GM12875 (cell line): ENCODE data around the gene STAMBPL1.
"Not testable (repeated sequence)": the region's sequence is repeated elsewhere in the genome, so short reads cannot be mapped to it uniquely, and the experiment has no call there.

ENCODE experiments used
- H3K4me3 ChIP-seq: one replicate; pipeline ENCODE4 v1.5.1; 2011; ENCODE audit warnings: low read depth, low read length, control low read depth
- TF ChIP-seq, protein P1 (sequence below): IDR thresholded peaks from 2 replicates; pipeline ENCODE4 v1.5.1; 2011; ENCODE audit warnings: low read depth, mild to moderate bottlenecking, control low read depth, inconsistent platforms, low read length, moderate library complexity, borderline replicate concordance; ENCODE audit not compliant: insufficient read depth

The STAMBPL1 gene

DNA sequence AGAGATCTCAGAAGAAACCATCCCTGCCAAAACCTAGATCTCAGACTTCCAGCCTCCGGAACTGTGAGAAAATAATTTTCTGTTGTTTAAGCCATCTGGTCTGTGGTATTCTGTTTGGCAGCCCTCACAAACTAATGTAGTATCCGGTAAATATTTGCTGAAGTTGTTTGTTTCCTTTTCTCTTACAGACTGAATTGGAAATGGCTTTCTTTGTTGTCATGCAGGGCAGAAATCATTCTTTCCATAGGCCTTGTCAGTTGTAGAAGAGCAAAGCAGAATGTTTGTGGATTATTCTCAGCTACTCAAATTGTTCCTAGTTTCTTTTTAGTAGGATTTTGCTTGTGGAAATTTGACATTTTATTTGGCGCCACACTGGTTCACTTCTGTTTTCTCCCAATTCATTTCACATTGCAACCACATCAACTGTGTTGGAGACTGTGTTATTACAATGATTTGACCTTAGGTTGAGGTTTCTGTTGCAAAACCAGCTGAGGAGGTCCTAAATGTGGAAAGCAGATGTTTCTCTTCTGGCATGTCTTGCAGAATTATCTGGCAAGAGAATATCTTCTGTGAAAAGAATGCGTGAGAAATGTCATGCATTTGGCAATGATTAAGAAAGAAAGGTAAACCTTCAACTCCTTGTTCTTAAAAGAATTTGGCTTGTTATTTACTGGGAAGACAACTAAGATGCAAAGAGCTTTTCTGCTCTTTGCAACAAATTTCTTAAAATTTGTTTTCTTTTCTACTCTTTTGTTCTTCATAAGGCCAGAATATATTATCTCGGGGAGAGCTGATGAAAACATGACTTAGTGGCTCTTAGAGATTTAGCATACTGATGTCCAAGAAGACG is 46.7 kb downstream of the STAMBPL1 start:
- TF ChIP-seq, protein P1, sequence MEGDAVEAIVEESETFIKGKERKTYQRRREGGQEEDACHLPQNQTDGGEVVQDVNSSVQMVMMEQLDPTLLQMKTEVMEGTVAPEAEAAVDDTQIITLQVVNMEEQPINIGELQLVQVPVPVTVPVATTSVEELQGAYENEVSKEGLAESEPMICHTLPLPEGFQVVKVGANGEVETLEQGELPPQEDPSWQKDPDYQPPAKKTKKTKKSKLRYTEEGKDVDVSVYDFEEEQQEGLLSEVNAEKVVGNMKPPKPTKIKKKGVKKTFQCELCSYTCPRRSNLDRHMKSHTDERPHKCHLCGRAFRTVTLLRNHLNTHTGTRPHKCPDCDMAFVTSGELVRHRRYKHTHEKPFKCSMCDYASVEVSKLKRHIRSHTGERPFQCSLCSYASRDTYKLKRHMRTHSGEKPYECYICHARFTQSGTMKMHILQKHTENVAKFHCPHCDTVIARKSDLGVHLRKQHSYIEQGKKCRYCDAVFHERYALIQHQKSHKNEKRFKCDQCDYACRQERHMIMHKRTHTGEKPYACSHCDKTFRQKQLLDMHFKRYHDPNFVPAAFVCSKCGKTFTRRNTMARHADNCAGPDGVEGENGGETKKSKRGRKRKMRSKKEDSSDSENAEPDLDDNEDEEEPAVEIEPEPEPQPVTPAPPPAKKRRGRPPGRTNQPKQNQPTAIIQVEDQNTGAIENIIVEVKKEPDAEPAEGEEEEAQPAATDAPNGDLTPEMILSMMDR = no peak
- no peak overlapping the region for H3K4me3 ChIP-seq

DNA sequence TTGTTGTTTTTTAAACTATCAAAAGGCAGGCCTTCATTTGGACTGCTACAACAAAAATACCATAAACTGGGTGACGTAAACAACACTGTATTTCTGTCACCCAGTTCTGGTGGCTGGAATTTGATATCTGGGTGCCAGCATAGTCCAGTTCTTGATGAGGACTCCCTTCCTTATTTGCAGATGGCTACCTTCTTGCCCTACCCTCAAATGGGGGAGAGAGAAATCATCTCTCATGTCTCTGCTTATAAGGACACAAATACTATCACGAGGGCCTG is 47.3 kb downstream of the STAMBPL1 start:
- H3K4me3 ChIP-seq = no peak overlapping the region
- TF ChIP-seq, protein P1 = no peak

DNA sequence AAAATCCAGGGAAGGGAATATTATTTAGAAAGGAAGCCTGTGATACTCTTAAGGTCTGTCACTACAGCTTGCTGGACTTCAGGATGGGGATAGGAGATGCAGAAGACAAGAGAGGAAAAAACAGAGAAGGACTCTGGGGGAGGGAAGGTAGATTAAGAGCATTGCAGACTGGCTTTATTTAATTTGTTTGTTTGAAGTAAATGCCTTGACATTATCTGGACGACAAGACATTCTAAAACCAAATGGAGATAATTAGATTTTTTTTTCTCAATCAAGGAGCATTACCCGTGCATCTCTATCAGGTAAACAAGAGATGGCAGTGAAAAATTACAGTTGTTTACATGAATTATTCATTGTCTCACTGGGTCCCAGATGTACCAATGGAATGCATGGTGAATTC is 48.2 kb downstream of the STAMBPL1 start:
- TF ChIP-seq, protein P1 = no peak
- H3K4me3 ChIP-seq = no peak overlapping the region

DNA sequence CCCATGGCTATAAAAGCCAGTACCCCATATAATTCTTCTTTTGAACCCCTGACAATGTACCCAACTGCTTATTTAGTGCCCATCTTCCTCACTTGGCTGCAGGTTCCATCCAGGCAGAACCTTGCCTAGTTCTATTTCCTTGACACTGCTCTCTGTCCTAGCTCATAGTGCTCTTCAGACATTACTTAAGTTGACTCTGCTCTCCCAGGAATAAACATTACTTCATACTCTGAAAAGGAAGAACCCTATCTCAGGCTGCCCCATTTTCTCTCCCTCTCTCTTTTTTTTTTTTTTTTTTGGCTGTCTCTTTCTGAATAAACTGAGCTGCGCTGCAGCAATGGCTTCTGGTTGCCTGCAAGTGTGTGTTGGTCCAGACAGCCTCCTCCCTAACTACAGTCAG is 51.5 kb downstream of the STAMBPL1 start:
- TF ChIP-seq, protein P1 = no peak

DNA sequence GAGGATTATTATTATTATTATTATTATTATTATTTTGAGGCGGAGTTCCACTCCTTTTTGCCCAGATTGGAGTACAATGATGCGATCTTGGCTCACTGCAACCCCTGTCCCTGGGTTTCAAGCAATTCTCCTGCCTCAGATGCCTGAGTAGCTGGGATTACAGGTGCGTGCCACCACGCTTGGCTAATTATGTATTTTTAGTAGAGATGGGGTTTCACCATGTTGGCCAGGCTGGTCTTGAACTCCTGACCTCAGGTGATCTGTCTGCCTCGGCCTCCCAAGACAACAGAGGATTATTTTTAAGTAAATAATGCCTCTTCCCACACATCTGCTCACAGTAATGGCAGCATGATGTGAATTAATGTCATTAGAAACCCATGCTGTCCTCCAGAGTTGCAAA is 52.0 kb downstream of the STAMBPL1 start:
- H3K4me3 ChIP-seq = not testable (repeated sequence)

More for the DNA sequence above, 51.5 kb downstream of the STAMBPL1 start:
- H3K4me3 ChIP-seq = no peak overlapping the region

DNA sequence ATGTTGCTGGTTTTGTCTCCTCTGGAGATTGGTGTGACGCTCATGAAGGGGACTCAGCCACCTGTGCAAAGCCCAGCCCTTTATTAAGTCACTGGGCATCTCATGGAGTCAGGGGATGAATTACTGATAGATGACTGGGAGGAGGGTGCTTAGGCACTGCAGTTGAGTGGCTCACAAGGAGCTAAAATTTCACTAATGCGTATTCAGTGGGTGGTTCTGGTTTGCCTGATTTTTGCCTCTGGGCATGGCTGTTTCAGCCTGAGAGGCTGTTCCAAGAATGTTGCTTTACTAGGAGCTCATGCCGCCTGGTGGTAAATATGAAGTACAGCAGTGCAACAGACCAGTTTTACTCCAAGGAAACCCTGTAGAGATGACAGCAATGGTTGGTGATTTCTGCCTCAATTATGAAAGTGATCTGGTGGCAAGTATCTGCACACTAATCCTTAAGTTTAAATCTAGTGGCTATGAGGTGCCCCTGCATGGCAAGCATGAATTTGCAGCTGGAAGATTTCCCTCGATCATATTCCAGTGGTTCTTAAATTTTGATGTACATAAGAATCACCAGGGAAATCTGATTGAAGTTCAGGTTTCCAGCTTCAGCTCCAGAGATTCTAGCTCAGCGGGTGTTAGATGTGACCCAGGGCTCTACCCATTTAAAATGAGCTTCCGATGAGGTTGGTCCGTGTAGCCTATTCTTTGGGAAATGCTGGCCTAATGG is 52.7 kb downstream of the STAMBPL1 start:
- H3K4me3 ChIP-seq = no peak overlapping the region
- TF ChIP-seq, protein P1 = peak; percentile 71

DNA sequence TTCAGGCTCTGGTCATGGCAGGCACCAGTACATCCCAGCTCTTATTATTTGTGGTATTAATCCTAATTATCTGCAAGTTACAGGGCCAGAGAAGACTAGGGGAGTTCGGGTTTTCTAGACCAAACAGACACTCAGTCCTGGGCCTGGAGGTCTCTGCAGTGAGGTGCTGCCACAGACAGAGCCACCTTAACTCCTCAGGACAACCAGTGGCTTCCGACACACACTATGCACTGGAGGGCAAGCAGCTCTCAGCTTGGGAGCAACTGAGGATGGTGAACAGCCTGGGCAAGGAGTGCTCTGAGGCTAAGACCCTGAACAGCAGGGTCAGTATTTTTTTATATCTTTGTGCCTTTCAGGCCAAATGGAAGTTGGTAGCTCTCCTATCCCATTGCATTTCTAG is 53.5 kb downstream of the STAMBPL1 start:
- TF ChIP-seq, protein P1 = no peak
- H3K4me3 ChIP-seq = no peak overlapping the region
